ENCODE data around the gene FMN1. TPM values are rescaled to one million over a fixed set of nuclear protein-coding genes. Genes with fewer than 3 reads are reported as not detected.

The FMN1 gene
- total and polyA plus RNA-seq, 2 of the 8 experiments (the other 6 are each of a cell fraction or from before 2014, with no cell fraction given): 0.27 to 3.7 TPM

- POLR2A ChIA-PET (ENCODE audit: partially characterized antibody): no interaction called here
- no peak overlapping the region for H2BK15ac ChIP-seq (ENCODE audit: low read length)
Observed at GRCh38 chr15:32851572-32851971, 342.9 kb downstream of the FMN1 start.

More at GRCh38 chr15:32851572-32851971, 342.9 kb downstream of the FMN1 start:
- no peak overlapping the region for H3K14ac ChIP-seq (ENCODE audit: insufficient read length)
- no peaks in the 10 kb centered on the region; a peak in 1 of 8 replicates for H3K36me3 ChIP-seq (ENCODE audit: control insufficient read depth in 2 of 4, insufficient read depth in 4 of 4, low read length in 3 of 4)
- no peak overlapping the region for H2AK5ac ChIP-seq (ENCODE audit: low read depth, low read length)
- no peaks in the 10 kb centered on the region for H3K79me1 ChIP-seq (ENCODE audit: low read depth, low read length)
- H3K27me3 ChIP-seq (replicated peaks in 1 of 4; ENCODE audit: control insufficient read depth in 3 of 4, extremely low read depth in 1 of 4, insufficient read depth in 3 of 4, low read length in 3 of 4): no peaks in the 10 kb centered on the region
- DNase-seq (ENCODE audit: low read depth in 1 of 2, low spot score in 2 of 2) (no peak), FAIRE-seq (no peak)
- H2AFZ ChIP-seq (ENCODE audit: low read length): no peak overlapping the region
- no peaks in the 10 kb centered on the region for H4K20me1 ChIP-seq (replicated peaks in 1 of 2; ENCODE audit: control insufficient read depth in 1 of 2, insufficient read depth in 2 of 2, low read length in 2 of 2)
- H3K27ac ChIP-seq (ENCODE audit: low read depth, low read length): no peak overlapping the region
- no peak overlapping the region for H2BK20ac ChIP-seq (ENCODE audit: low read length)
- no peak overlapping the region for H3K4ac ChIP-seq (replicated peaks; ENCODE audit: insufficient read length, low read depth, low read length)
- no peak overlapping the region for H2BK12ac ChIP-seq (ENCODE audit: low read depth, low read length)
- no peak overlapping the region for H4K5ac ChIP-seq (ENCODE audit: insufficient read length, low read depth, low read length)
- no peak overlapping the region for H4K8ac ChIP-seq (ENCODE audit: extremely low read depth, insufficient read depth, low read length)
- H3K9ac ChIP-seq (replicated peaks in 1 of 4; ENCODE audit: extremely low read depth in 1 of 4, low read depth in 3 of 4, low read length in 3 of 4): no peak overlapping the region
- peaks cover 0 to 3% (median 1%) of the 10 kb centered on the region in 4 experiments; a peak in 1 of 7 replicates for H3K4me1 ChIP-seq (replicated peaks in 1 of 4; ENCODE audit: control insufficient read depth in 3 of 4, insufficient read depth in 4 of 4, low read length in 3 of 4)
- H3K23ac ChIP-seq (ENCODE audit: insufficient read length): no peak overlapping the region
- WGBS, 2 experiments (ENCODE audit: extremely low coverage in 1 of 2, insufficient coverage in 1 of 2, insufficient read length in 1 of 2, insufficient replicate concordance in 2 of 2, low coverage in 1 of 2, low lambda C conversion rate in 2 of 2, missing lambda C conversion rate in 1 of 2): 87% methylated on average over 5 of the region's 5 CpGs; no CpG with 5 or more reads in 1 of the 2 experiments
- TF ChIP-seq EP300 (IDR thresholded peaks at IDR 0.05; ENCODE audit: borderline replicate concordance in 1 of 2, low read depth in 2 of 2, low read length in 2 of 2) (no peak), TCF12 (IDR thresholded peaks at IDR 0.05; ENCODE audit: low read depth, low read length) (no peak), BRCA1 (IDR thresholded peaks at IDR 0.05; ENCODE audit: low read depth, low read length) (no peak), SP4 (IDR thresholded peaks at IDR 0.05; ENCODE audit: low read length) (no peak), EGR1 (IDR thresholded peaks at IDR 0.05; ENCODE audit: borderline replicate concordance, low read depth, low read length) (no peak), HDAC6 (IDR thresholded peaks at IDR 0.05; ENCODE audit: low read depth, low read length) (no peak)
- H3K4me3 ChIP-seq (ENCODE audit: extremely low read depth in 1 of 4, insufficient read depth in 2 of 4, low read depth in 3 of 4, low read length in 4 of 4): no peak overlapping the region
- CTCF ChIA-PET (ENCODE audit: partially characterized antibody): interaction anchor here (1.0 to 2.2 kb wide), 9 partner anchors 8 to 147 kb away, joined by 3 to 8 read pairs (median 5); no protein-coding TSS in a partner anchor
- no peak overlapping the region for H2BK5ac ChIP-seq (ENCODE audit: low read depth, low read length)
- no peaks in the 10 kb centered on the region for H3K79me2 ChIP-seq (ENCODE audit: control insufficient read depth in 1 of 2, insufficient read depth in 2 of 2, low read length in 2 of 2)
- H2BK120ac ChIP-seq (replicated peaks; ENCODE audit: low read depth, low read length): no peak overlapping the region
- no peak overlapping the region for H4K91ac ChIP-seq (replicated peaks; ENCODE audit: insufficient read length, low read length)
- no peaks in the 10 kb centered on the region for H3K23me2 ChIP-seq (ENCODE audit: low read depth, low read length)
- H3K18ac ChIP-seq (ENCODE audit: extremely low read depth, low read length): no peak overlapping the region
- no peak overlapping the region for H3K56ac ChIP-seq (replicated peaks; ENCODE audit: insufficient read length, low read depth, low read length)
- no peaks in the 10 kb centered on the region for H3K9me3 ChIP-seq (ENCODE audit: insufficient read depth in 2 of 2, low read depth in 1 of 2, low read length in 1 of 2)
- no peak overlapping the region for H3K4me2 ChIP-seq (ENCODE audit: insufficient read depth in 1 of 2, low read depth in 2 of 2, low read length in 2 of 2)
